Heart left ventricle (tissue), 16 donors: ENCODE data around the gene PCK2. TPM values are rescaled to one million over a fixed set of nuclear protein-coding genes. Genes with fewer than 3 reads are reported as not detected.

Experiments used
- ATAC-seq, 4 donors: fragments of 200-7000 bp; cut with Tn5 transposase; one replicate each; pipeline ENCODE4 v1.9.1; 2020 to 2022; ENCODE audit warnings: moderate library complexity in 4 of 4, mild to moderate bottlenecking in 3 of 4, moderate number of reproducible peaks in 1 of 4
- DNase-seq, 5 donors: peaks; one replicate each; pipeline ENCODE4 v3.0.0-alpha.2; 2020
- H3K27ac ChIP-seq, 12 donors: fragments of 200-600 bp; sonication (generic) in 4 of 12; one replicate each; pipeline versions ENCODE4 v1.5.0 to v1.8.0; 2016 to 2022; ENCODE audit warnings: mild to moderate bottlenecking in 2 of 12
- H3K27me3 ChIP-seq, 9 donors: fragments of 200-600 bp; sonication (generic) in 2 of 9; one replicate each; pipeline versions ENCODE4 v1.5.1 to v1.8.0; 2016 to 2022; ENCODE audit warnings: mild to moderate bottlenecking in 3 of 9
- H3K36me3 ChIP-seq, 9 donors: fragments of 200-600 bp; sonication (generic) in 2 of 9; one replicate each; pipeline versions ENCODE4 v1.5.0 to v1.8.0; 2018 to 2022; ENCODE audit warnings: mild to moderate bottlenecking in 2 of 9
- H3K4me1 ChIP-seq, 12 donors: fragments of 200-600 bp; sonication (generic) in 4 of 12; one replicate each; pipeline versions ENCODE4 v1.5.0 to v1.8.0; 2016 to 2022; ENCODE audit warnings: mild to moderate bottlenecking in 3 of 12
- H3K4me3 ChIP-seq, 12 donors: fragments of 200-600 bp; sonication (generic) in 4 of 12; one replicate each; pipeline versions ENCODE4 v1.5.0 to v1.8.0; 2017 to 2022; ENCODE audit warnings: mild to moderate bottlenecking in 9 of 12, moderate library complexity in 4 of 12
- H3K9me3 ChIP-seq, 12 donors: fragments of 200-600 bp; sonication (generic) in 4 of 12; one replicate each; pipeline versions ENCODE4 v1.5.0 to v1.8.0; 2016 to 2022; ENCODE audit warnings: mild to moderate bottlenecking in 1 of 12
- POLR2A ChIP-seq, 2 donors: fragments of 450-650 bp; IDR thresholded peaks; one replicate each; pipeline ENCODE4 v1.6.1; 2017; ENCODE audit warnings: antibody characterized with exemption in 2 of 2, mild to moderate bottlenecking in 2 of 2, moderate library complexity in 2 of 2
- WGBS, 4 donors: extraction: QIAGEN DNeasy Blood & Tissue Kit in 2 of 4; methylation state at CpG; one replicate each; pipeline versions ENCODE4 v1.1.5 to v1.1.7; 2013 to 2018; 5-methylcytosine and 5-hydroxymethylcytosine counted together
- intact Hi-C, 10 donors: fragments of 100-400 bp; cut with DNase I; formaldehyde crosslinking; loops; one replicate each; pipeline versions ENCODE4 v1.11.1 to v1.14.2; 2022
- polyA plus RNA-seq, 2 donors: library from polyadenylated mRNA; stranded (reverse); fragments of 200-250 nt; gene quantifications; one replicate each; pipeline ENCODE4 v1.2.3, GENCODE V29; 2013
- total RNA-seq, 9 donors: library from RNA; depleted of rRNA in 2 of 9; stranded (reverse); fragments of >200 nt in 2 of 9; fragmentation: NEBNext Ultra II Directional in 3 of 9; extraction: Animal tissue kit (Norgen Biotek cat#: 25700) in 3 of 9; gene quantifications; one replicate each; pipeline versions ENCODE4 v1.1.0 to v1.2.4, GENCODE V29; 2016 to 2023
- TF ChIP-seq, protein P1 (sequence below), 12 donors: fragments of 200-600 bp; sonication (generic) in 4 of 12; IDR thresholded peaks; one replicate each; pipeline versions ENCODE4 v1.5.0 to v1.8.0; 2018 to 2022; ENCODE audit warnings: antibody characterized with exemption in 12 of 12, mild to moderate bottlenecking in 5 of 12
- donor health status: ischemic (EF 13 %, LVEDD 7.1; RV severe dilation, severe dysfunction).
- donor health status: healthy with polysubstance abuse.
- donor health status: DM: no; HTN: yes; CAD: no.
- donor health status: DM: no; HTN: no; CAD: no.
- donor health status: ischemic (EF 25% LVEDD 6.9; RV normal size, moderate dysfunction).
- donor health status: ischemic (EF 25% LVEDD 5.7; RV mildly dilated, moderate dysfunction).
- donor health status: healthy.
- donor health status: DM: yes; HTN: yes; CAD: no.
- donor health status: ischemic (EF 35%, LVEDD 5.7; RV mildly dilated, moderate dysfunction).
- donor health status: nonischemic (EF 11% LVEDD 7.7; RV severe dilation, severe dysfunction).
- donor health status: DM: yes; HTN: yes; CAD: no.
- donor health status: PGD.
- donor health status: ischemic (EF 29% LVEDD 5.4; RV normal size, mild dysfunction).
- donor health status: nonischemic (EF 23%, LVEDD 6.1; RV moderate dilation, normal function).

The PCK2 gene
- total and polyA plus RNA-seq, 11 donors: 1.5 to 14.6 (median 3.9) TPM

DNA sequence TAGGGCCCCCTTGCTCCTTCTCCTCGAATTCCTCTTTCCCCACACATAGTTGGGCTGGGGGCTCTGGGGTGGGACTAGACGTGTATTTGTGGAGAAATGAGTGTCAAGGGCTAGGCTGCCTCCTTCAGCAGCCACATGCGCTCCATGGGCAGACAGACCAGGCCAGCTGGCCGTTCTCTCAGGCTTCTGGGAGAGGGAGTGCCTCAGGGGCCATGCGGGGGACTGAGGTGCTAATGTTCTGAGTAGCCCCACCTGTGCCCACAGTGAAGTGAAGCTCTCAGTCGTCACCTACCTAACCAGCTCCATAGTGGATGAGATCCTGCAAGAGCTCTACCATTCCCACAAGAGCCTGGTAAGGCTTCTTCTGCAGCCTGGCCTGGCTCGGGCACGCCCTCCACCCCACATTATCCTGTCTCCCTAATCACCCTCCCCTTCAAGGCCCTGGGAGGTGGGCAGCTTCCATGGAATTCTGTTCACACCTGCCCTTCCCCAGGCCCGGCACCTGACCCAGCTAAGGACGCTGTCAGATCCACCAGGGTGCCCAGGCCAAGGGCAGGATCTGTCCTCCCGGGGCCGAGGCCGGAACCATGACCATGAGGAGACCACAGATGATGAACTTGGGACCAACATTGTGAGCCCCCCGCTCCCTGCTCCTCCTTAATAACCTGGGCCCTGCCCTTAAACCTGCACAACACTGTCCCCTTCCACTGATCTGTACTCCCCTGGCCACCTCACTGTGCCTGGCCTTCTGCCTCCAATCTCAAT, 31.7 kb upstream of the PCK2 start:
- Histone ChIP-seq H3K27me3 (no peaks in the 10 kb centered on the region), H3K9me3 (no peaks in the 10 kb centered on the region), H3K4me3 (no peak overlapping the region), H3K4me1 (peaks cover 0 to 2% (median 0%) of the 10 kb centered on the region in 12 donors), H3K36me3 (no peaks in the 10 kb centered on the region), H3K27ac (no peak overlapping the region)
- TF ChIP-seq, protein P1, sequence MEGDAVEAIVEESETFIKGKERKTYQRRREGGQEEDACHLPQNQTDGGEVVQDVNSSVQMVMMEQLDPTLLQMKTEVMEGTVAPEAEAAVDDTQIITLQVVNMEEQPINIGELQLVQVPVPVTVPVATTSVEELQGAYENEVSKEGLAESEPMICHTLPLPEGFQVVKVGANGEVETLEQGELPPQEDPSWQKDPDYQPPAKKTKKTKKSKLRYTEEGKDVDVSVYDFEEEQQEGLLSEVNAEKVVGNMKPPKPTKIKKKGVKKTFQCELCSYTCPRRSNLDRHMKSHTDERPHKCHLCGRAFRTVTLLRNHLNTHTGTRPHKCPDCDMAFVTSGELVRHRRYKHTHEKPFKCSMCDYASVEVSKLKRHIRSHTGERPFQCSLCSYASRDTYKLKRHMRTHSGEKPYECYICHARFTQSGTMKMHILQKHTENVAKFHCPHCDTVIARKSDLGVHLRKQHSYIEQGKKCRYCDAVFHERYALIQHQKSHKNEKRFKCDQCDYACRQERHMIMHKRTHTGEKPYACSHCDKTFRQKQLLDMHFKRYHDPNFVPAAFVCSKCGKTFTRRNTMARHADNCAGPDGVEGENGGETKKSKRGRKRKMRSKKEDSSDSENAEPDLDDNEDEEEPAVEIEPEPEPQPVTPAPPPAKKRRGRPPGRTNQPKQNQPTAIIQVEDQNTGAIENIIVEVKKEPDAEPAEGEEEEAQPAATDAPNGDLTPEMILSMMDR (IDR thresholded peaks at IDR 0.05): no peak
- TF ChIP-seq POLR2A (IDR thresholded peaks at IDR 0.05): no peak
- DNase-seq (peak in 1 of 5 donors; percentile 12), ATAC-seq (no peak)
- intact Hi-C loops: loop anchor here in 2 of 10 donors (2.0 to 10.0 kb wide), 2 partner anchors 44 to 92 kb away; no protein-coding TSS in a partner anchor
- 86 to 91% (median 89%) methylated on average over 12 to 14 of the region's 14 CpGs for WGBS, 4 donors

DNA sequence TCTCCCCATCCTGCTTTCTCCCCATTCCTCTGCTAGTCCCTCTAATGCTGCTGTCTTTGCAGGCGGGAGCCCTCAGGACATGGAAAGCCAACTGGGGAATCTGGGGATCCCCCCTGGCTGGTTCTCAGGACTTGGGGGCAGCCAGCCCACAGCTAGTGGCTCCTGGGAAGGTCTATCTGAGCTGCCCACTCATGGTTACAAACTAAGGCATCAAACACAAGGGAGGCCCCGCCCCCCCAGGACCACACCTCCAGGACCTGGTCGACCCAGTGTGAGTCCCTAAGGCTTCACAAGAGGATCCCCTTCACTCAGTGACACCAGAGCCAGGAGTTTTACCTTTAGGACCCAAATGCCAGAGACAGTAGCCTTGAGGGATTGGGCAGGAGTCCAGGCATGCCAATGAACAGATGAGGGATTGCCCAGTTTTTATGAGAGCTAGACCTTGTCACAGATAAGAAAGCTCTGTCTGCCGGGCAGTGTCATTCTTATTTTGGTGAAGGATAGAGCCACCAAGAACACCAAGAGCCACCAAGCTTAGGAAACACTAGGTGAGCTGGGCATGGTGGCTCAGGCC, 30.8 kb upstream of the PCK2 start:
- 73 to 80% (median 77%) methylated on average over 3 to 4 of the region's 4 CpGs for WGBS, 4 donors
- TF ChIP-seq POLR2A (IDR thresholded peaks at IDR 0.05): no peak
- TF ChIP-seq, protein P1 (IDR thresholded peaks at IDR 0.05): no peak

DNA sequence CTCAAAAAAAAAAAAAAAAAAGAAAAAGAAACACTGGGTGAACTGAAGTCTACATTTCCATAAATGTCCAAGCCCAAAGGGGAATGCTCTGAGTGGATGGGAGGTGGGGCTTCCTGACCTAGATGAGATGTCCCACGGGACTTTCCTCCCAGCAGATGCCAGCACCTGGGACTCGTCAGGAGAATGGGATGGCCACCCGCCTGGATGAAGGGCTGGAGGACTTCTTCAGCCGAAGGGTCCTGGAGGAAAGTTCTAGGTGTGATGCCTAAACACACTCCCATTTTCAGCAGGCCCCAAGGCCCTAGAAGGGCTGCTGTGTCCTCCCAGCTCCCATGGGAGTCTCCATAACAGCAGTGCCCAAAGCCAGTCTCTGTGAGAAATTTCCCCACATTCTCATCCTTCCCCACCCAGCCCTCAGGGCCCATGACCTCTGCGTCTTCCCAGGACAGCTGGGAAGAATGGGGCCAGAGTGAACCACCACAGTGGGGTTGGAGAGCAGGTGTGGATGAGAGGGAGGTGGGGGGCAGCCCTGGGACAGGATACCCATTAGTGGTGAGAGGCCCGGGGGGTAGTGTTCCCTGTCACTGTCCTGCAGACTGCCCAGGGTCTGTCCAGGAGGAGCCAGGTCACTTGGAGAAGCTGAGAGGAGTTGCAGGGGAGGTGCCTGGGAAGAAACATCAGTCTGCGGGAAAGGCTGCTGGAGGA, 29.9 kb upstream of the PCK2 start:
- Histone ChIP-seq H3K4me3 (no peak overlapping the region), H3K4me1 (no peaks in the 10 kb centered on the region), H3K9me3 (no peaks in the 10 kb centered on the region), H3K27ac (no peak overlapping the region), H3K36me3 (no peaks in the 10 kb centered on the region), H3K27me3 (no peaks in the 10 kb centered on the region)
- ATAC-seq (no peak), DNase-seq (peak in 1 of 5 donors; percentile 11)
- WGBS, 4 donors: 70 to 76% (median 72%) methylated on average over 7 of the region's 7 CpGs
- TF ChIP-seq, protein P1 (IDR thresholded peaks at IDR 0.05): no peak
- TF ChIP-seq POLR2A (IDR thresholded peaks at IDR 0.05): no peak
- intact Hi-C loops: loop anchor here in 1 of 10 donors (10.0 kb wide), 1 partner anchor 91 kb away; no protein-coding TSS in a partner anchor

More for the DNA sequence above, 30.8 kb upstream of the PCK2 start:
- ATAC-seq (no peak), DNase-seq (peak in 1 of 5 donors; percentile 3)
- Histone ChIP-seq H3K9me3 (no peaks in the 10 kb centered on the region), H3K27me3 (no peaks in the 10 kb centered on the region), H3K36me3 (no peaks in the 10 kb centered on the region), H3K4me1 (peaks cover 0 to 2% (median 0%) of the 10 kb centered on the region in 12 donors), H3K4me3 (no peak overlapping the region), H3K27ac (no peak overlapping the region)
- intact Hi-C loops: loop anchor here in 2 of 10 donors (2.0 to 10.0 kb wide), 2 partner anchors 43 to 91 kb away; no protein-coding TSS in a partner anchor

DNA sequence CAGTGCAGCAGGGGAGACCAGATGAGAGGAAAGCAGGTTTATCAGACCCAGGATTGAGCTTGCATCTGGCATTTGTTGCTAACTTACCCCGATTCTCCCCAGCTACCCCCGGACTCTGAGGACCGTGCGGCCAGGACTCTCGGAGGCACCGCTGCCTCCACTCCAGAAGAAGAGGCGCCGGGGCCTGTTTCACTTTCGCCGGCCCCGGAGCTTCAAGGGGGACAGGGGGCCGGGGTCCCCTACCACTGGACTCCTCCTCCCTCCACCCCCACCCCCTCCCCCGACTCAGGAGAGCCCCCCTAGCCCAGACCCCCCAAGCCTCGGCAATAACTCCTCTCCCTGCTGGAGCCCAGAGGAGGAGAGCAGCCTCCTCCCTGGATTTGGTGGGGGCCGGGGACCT, 29.3 kb upstream of the PCK2 start:
- no peaks in the 10 kb centered on the region for H3K36me3 ChIP-seq
- intact Hi-C loops: loop anchor here in 1 of 10 donors (10.0 kb wide), 1 partner anchor 90 kb away; no protein-coding TSS in a partner anchor
- H3K27me3 ChIP-seq: no peaks in the 10 kb centered on the region
- 76 to 92% (median 85%) methylated on average over 13 to 15 of the region's 15 CpGs for WGBS, 4 donors
- DNase-seq (peak in 1 of 5 donors; percentile 6), ATAC-seq (no peak)
- H3K4me3 ChIP-seq: no peak overlapping the region
- no peaks in the 10 kb centered on the region for H3K9me3 ChIP-seq
- no peak for TF ChIP-seq POLR2A (IDR thresholded peaks at IDR 0.05)
- TF ChIP-seq, protein P1 (IDR thresholded peaks at IDR 0.05): no peak
- H3K4me1 ChIP-seq: no peaks in the 10 kb centered on the region
- H3K27ac ChIP-seq: no peak overlapping the region
